NCI-H187 (cell line): ENCODE results near the gene IP6K3.

Experiments used
- DNase-seq, 2 experiments: peaks; one replicate each; lab custom pipeline; 2025; lab: John Stamatoyannopoulos, UW

The IP6K3 gene

GRCh38 chr6:33777398-33778388 lies 31.0 kb upstream of the IP6K3 start:
- DNase-seq: no peak

- DNase-seq: no peak
Measured at GRCh38 chr6:33776764-33777163, 30.1 kb upstream of the IP6K3 start.

GRCh38 chr6:33776186-33776585 lies 29.5 kb upstream of the IP6K3 start:
- DNase-seq: no peak

DNA sequence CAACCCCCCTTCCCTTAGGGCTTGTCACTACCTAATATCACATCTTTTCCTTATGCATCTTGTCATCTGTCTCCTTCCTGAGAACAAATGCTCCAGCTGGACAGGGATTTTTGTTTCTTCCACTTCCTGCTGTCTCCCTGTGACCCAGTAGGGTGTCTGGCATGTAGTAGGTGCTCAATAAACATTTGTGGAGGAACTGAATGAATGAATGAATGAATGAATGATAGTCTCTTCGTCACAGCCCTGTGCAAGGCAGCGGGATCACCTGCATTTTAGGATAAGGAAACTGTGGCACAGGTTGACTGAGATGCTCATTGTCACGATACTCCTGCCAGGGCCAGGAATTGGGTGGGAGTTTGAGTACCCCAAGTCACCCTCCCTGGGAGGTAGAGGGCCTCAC lies 28.1 kb upstream of the IP6K3 start:
- DNase-seq: no peak

GRCh38 chr6:33772902-33773472 lies 26.3 kb upstream of the IP6K3 start:
- DNase-seq: no peak

DNA sequence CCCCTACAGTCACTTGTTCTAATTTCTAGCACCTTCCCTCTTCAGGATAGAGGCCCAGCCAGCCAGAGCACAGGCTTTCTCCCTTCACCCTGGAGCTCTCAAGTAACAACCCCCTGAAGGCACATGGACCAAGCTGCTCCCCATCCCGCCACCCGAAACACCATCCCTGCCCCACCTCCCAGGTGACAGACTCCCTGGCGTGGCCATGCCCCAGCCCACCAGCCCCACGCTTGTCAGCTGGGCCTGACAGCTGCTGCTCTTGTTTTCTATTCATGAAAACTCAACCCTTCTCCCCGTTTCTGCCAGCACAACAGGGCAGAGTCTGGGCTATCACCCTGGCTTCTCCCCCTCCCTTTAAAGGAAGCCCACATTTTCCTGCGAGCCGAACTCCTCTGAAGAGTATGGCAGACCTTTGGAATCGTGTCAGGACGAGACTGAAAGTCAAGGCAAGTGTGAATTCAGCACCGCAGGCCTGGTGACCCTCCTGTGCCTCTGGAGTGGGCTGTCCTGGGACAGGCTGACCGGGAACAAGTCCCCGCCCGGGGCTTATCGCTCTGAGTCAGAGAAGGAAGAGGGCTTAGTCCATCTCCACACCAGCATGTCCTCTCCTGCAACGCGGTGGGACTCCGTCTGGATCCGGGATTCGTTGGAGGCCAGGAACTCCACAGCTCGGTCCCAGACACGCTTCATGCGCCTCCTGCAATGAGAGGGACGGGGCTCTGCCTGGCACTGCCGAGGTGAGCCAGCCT lies 25.6 kb upstream of the IP6K3 start:
- no peak for DNase-seq

DNA sequence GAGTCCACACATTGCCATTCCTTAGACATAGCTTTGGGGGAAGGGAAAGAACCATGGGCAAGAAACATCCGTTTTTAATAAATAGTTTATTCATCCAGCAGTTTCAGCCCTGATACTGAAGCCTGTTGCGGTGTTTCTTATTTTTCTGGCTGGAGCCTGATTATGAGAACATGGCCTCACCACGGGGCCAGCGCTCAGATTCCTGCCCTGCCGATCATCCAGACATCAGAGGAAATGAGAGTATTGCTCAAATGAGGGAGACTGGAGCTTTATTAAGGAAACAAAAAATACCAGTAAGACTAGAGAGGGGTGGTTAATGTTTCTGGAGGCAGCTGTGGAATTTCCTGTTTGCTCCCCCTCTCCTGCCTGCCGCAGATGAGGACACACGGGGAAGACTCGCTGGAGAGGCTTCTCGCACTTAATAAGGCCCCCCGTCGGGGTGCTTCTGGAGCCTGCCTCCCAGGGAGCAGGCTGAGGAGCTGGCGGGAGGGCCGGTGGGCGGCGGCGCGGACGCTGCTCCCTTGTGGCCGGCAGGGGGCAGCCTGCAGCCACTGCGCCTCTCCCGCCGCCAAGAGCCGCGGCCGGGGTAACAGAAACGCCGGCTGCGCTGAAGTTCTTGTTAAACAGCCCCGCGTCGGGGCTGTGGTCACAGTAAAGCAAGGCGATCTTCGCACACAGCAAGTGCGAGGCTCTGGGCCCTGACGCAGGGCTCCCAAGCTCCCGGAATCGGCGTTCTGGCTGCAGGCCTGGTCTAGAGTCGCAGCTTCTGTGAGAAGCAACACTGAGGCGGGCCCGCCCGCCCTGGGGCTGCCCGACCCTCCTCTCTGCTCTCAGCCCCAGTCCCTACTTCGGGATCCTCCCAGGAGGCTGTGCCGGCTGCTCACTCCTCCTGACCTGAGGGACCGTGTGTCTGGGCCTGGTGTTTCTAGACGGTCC lies 24.7 kb upstream of the IP6K3 start:
- peak; percentile 66 to 87 for DNase-seq

DNA sequence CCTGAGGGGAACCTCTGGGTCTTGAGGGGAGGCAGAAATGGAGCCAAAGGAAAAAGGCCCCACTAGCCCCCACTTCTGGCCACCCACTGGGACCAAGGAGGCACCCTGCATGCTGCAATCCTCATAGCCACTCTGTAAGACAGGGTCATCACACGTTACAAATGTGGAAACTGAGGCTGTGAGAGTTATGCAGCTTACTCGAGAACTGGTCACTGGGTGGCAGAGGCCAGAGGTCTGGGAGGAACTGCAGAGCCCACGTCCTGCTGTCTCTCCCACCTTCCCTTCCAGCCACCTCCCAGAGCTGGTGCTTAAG lies 24.1 kb upstream of the IP6K3 start:
- no peak for DNase-seq

- DNase-seq: no peak
Measured at GRCh38 chr6:33770124-33770832, 23.6 kb upstream of the IP6K3 start.

GRCh38 chr6:33769248-33769821 lies 22.6 kb upstream of the IP6K3 start:
- no peak for DNase-seq

- peak in 1 of 2 experiments; percentile 70 for DNase-seq
Measured at GRCh38 chr6:33768644-33769120, 22.0 kb upstream of the IP6K3 start.

GRCh38 chr6:33766921-33767907 lies 20.5 kb upstream of the IP6K3 start:
- no peak for DNase-seq

DNA sequence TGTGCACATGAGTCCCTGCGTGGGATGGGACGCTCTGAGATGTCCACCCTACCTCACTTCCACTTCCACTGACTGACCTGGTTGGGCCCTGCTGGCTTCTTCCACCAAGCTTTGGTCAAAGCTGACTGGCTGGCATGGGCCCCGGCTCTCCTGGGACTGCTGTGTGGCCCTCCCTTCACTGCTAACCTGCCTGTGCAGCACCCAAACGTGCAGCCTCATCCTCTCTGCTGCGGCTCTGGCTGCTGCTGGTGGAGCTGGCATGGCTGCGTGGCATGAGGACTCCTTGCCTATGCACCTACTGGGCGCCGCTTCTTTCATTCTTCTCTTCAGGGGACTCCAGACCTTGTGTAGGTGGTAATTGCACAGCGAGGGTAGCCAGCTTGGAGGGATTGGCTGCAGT lies 18.7 kb upstream of the IP6K3 start:
- DNase-seq: no peak

DNA sequence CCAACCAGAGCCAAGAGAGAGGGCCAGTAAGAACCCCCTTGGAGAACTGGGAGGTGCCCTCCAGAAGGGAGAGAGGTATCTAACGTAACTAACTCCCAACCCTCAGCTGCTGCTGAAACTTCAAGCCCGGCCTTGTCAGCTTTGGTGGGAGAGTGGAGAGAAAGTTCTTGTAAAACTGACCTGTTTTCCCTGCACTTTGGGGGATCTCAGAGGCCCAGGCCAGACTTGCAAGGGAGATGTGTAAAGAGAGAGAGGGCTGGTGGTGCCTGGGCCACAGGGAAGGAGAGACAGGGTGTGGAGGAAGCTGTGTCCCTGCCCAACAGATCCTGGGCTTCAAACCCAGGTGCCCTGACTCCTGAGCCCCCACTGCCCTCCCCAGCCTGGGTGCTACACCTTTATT lies 17.3 kb upstream of the IP6K3 start:
- no peak for DNase-seq

GRCh38 chr6:33763483-33763882 lies 16.8 kb upstream of the IP6K3 start:
- no peak for DNase-seq

DNA sequence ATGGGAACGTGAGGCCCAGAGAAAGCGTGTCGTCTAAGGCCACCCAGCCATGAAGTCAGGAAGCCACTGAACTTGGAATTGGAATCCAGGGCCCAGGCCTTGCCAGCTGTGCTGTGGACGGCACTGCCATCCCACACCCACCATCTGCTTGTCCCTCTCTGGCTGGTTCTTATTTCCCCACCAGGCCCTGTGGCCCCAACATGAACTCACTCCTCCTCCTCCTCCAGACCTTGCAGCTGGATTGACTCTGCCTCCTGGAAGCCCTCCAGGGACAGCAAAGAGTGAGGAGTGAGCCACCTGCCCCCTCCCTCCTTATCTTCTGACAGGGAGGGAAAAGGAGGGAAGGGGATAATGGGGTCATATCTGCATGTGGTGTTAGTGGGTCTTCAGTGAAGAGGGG lies 16.0 kb upstream of the IP6K3 start:
- no peak for DNase-seq

DNA sequence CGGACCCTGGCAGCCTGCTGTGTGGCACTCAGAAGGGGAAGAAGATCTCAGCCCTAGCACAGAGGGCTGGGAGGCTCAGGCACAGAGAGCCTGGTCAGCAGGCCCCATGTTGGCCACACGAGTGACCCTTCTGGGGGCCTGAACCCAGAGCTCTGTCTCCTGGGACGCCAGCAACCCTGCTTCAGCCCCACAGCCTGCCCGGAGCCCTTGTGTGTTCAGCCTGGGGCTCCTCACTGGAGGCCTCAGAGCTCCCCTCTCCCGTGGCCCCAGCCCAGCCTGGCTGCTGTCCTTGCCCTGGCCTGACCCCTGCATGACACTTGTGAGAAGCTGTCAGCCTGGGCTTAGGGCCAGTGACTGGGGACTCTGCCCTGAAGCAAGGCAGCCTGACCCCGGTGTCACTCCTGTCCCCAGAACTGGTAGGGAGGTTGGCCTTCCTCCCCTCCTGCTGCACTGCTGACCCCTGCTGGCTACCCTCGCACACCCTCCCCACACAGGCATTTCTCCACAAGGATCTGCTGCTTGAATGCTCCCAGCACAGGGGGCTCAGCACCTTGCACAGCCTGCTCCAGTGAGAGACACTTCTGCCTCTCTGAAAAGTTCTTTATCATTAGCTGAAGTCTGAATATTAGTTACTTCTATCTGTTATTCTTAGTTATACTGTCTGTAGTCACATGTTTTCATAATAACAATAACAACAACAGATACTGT lies 15.4 kb upstream of the IP6K3 start:
- peak; percentile 42 to 49 for DNase-seq

GRCh38 chr6:33761581-33761921 lies 14.8 kb upstream of the IP6K3 start:
- no peak for DNase-seq
